H1 (cell line): Measurements from ENCODE around the gene ZNF777. TPM values are rescaled to one million over a fixed set of nuclear protein-coding genes. Genes with fewer than 3 reads are reported as not detected.

Experiments used
- CTCF ChIA-PET: fragments of 300-600 bp; sonication (Branson Sonifier 250); formaldehyde crosslinking; loops from one replicate; lab custom pipeline; 2021; ENCODE audit not compliant: partially characterized antibody; lab: Charles Lee
- POLR2A ChIA-PET: fragments of 300-600 bp; sonication (Branson Sonifier 250); formaldehyde crosslinking; loops from one replicate; lab custom pipeline; 2021; ENCODE audit warnings: inconsistent platforms; ENCODE audit not compliant: partially characterized antibody; lab: Charles Lee
- DNase-seq, 2 experiments: peaks; one replicate each; pipeline versions ENCODE4 v3.0.0 to v3.0.0-alpha.2; 2010 to 2022; ENCODE audit warnings: low spot score in 2 of 2, low read depth in 1 of 2, mixed read lengths in 1 of 2
- FAIRE-seq: peaks from 2 replicates; lab custom pipeline; 2011; peaks lifted over from hg19 to GRCh38; lab: Jason Lieb, UNC
- H2AFZ ChIP-seq: 2 replicates; pipeline ENCODE4 v1.8.1; 2012; ENCODE audit warnings: low read length, inconsistent platforms
- H2AK5ac ChIP-seq: 2 replicates; pipeline ENCODE4 v1.6.1; 2013; ENCODE audit warnings: low read depth, low read length
- H2BK120ac ChIP-seq: replicated peaks from 2 replicates; pipeline ENCODE3; 2013; ENCODE audit warnings: low read depth, low read length, inconsistent platforms
- H2BK12ac ChIP-seq: 2 replicates; pipeline ENCODE4 v1.6.1; 2013; ENCODE audit warnings: low read depth, low read length
- H2BK15ac ChIP-seq: 2 replicates; pipeline ENCODE4 v1.6.1; 2013; ENCODE audit warnings: low read length
- H2BK20ac ChIP-seq: 2 replicates; pipeline ENCODE4 v1.6.1; 2013; ENCODE audit warnings: low read length
- H2BK5ac ChIP-seq: 2 replicates; pipeline ENCODE4 v1.6.1; 2013; ENCODE audit warnings: low read depth, low read length
- H3K14ac ChIP-seq: 2 replicates; pipeline ENCODE4 v1.6.1; 2013; ENCODE audit warnings: inconsistent platforms; ENCODE audit not compliant: insufficient read length
- H3K18ac ChIP-seq: 2 replicates; pipeline ENCODE4 v1.6.1; 2013; ENCODE audit warnings: low read length; ENCODE audit errors: extremely low read depth
- H3K23ac ChIP-seq: 2 replicates; pipeline ENCODE4 v1.6.1; 2013; ENCODE audit warnings: inconsistent platforms; ENCODE audit not compliant: insufficient read length
- H3K23me2 ChIP-seq: 2 replicates; pipeline ENCODE4 v1.6.1; 2013; ENCODE audit warnings: low read depth, low read length
- H3K27ac ChIP-seq: 2 replicates; pipeline ENCODE4 v1.6.1; 2011; ENCODE audit warnings: low read depth, low read length, inconsistent platforms
- H3K27me3 ChIP-seq, 4 experiments: replicated peaks in 1 of 4; 1 replicate in 1 of 4; 2 replicates in 3 of 4; pipeline versions ENCODE4 v1.6.1 to v1.8.1; 2011 to 2013; ENCODE audit warnings: low read length in 3 of 4, mild to moderate bottlenecking in 3 of 4, inconsistent platforms in 2 of 4, mixed read lengths in 2 of 4, moderate library complexity in 1 of 4; ENCODE audit not compliant: control insufficient read depth in 3 of 4, insufficient read depth in 3 of 4; ENCODE audit errors: extremely low read depth in 1 of 4
- H3K36me3 ChIP-seq, 4 experiments: 2 replicates each; pipeline versions ENCODE4 v1.6.1 to v1.8.1; 2011 to 2013; ENCODE audit warnings: mild to moderate bottlenecking in 4 of 4, low read length in 3 of 4, moderate library complexity in 2 of 4, control low read depth in 1 of 4, inconsistent platforms in 1 of 4; ENCODE audit not compliant: insufficient read depth in 4 of 4, control insufficient read depth in 2 of 4
- H3K4ac ChIP-seq: replicated peaks from 2 replicates; pipeline ENCODE3; 2013; ENCODE audit warnings: low read length, low read depth, mixed read lengths, inconsistent platforms; ENCODE audit not compliant: insufficient read length
- H3K4me1 ChIP-seq, 4 experiments: replicated peaks in 1 of 4; 1 replicate in 1 of 4; 2 replicates in 3 of 4; pipeline versions ENCODE4 v1.6.1 to v1.8.1; 2011 to 2013; ENCODE audit warnings: low read length in 3 of 4, inconsistent platforms in 2 of 4, mixed read lengths in 1 of 4; ENCODE audit not compliant: insufficient read depth in 4 of 4, control insufficient read depth in 3 of 4
- H3K4me2 ChIP-seq, 2 experiments: 2 replicates each; pipeline versions ENCODE4 v1.6.1 to v1.8.1; 2011 to 2013; ENCODE audit warnings: low read depth in 2 of 2, low read length in 2 of 2, control low read depth in 1 of 2, inconsistent platforms in 1 of 2, mild to moderate bottlenecking in 1 of 2; ENCODE audit not compliant: insufficient read depth in 1 of 2
- H3K4me3 ChIP-seq, 4 experiments: fragments of 200-600, 300-600 bp in 1 of 4; sonication (generic), shearing (Covaris generic), sonication (Bioruptor Twin) in 1 of 4; 2 replicates each; pipeline versions ENCODE4 v1.5.1 to v1.8.1; 2011 to 2016; ENCODE audit warnings: low read length in 4 of 4, low read depth in 3 of 4, control low read depth in 2 of 4, inconsistent platforms in 2 of 4, mild to moderate bottlenecking in 2 of 4, mixed read lengths in 1 of 4, moderate library complexity in 1 of 4; ENCODE audit not compliant: insufficient read depth in 2 of 4; ENCODE audit errors: extremely low read depth in 1 of 4
- H3K56ac ChIP-seq: replicated peaks from 2 replicates; pipeline ENCODE3; 2013; ENCODE audit warnings: low read depth, mild to moderate bottlenecking, mixed read lengths, low read length, inconsistent platforms; ENCODE audit not compliant: insufficient read length
- H3K79me1 ChIP-seq: 2 replicates; pipeline ENCODE4 v1.6.1; 2013; ENCODE audit warnings: low read depth, low read length, control low read depth
- H3K79me2 ChIP-seq, 2 experiments: 2 replicates each; pipeline versions ENCODE4 v1.6.1 to v1.8.1; 2012 to 2013; ENCODE audit warnings: low read length in 2 of 2, mild to moderate bottlenecking in 2 of 2, inconsistent platforms in 1 of 2; ENCODE audit not compliant: insufficient read depth in 2 of 2, control insufficient read depth in 1 of 2
- H3K9ac ChIP-seq, 4 experiments: replicated peaks in 1 of 4; 1 replicate in 1 of 4; 2 replicates in 3 of 4; pipeline versions ENCODE4 v1.6.1 to v1.8.1; 2011 to 2013; ENCODE audit warnings: low read depth in 3 of 4, low read length in 3 of 4, control low read depth in 2 of 4, mild to moderate bottlenecking in 2 of 4, moderate library complexity in 2 of 4, inconsistent platforms in 1 of 4; ENCODE audit errors: extremely low read depth in 1 of 4
- H3K9me3 ChIP-seq, 2 experiments: 2 replicates each; pipeline versions ENCODE4 v1.6.1 to v1.8.1; 2012 to 2013; ENCODE audit warnings: mild to moderate bottlenecking in 2 of 2, moderate library complexity in 2 of 2, control low read depth in 1 of 2, inconsistent platforms in 1 of 2, low read depth in 1 of 2, low read length in 1 of 2, mixed read lengths in 1 of 2; ENCODE audit not compliant: insufficient read depth in 2 of 2
- H4K20me1 ChIP-seq, 2 experiments: replicated peaks in 1 of 2; 2 replicates each; pipeline versions ENCODE3 to v1.8.1; 2011 to 2013; ENCODE audit warnings: inconsistent platforms in 2 of 2, low read length in 2 of 2, mild to moderate bottlenecking in 1 of 2; ENCODE audit not compliant: insufficient read depth in 2 of 2, control insufficient read depth in 1 of 2
- H4K5ac ChIP-seq: 2 replicates; pipeline ENCODE4 v1.6.1; 2013; ENCODE audit warnings: low read length, low read depth, mixed read lengths, inconsistent platforms; ENCODE audit not compliant: insufficient read length
- H4K8ac ChIP-seq: 2 replicates; pipeline ENCODE4 v1.8.0; 2013; ENCODE audit warnings: mild to moderate bottlenecking, moderate library complexity, low read length, inconsistent platforms; ENCODE audit not compliant: insufficient read depth; ENCODE audit errors: extremely low read depth
- H4K91ac ChIP-seq: replicated peaks from 2 replicates; pipeline ENCODE3; 2013; ENCODE audit warnings: low read length, mixed read lengths, inconsistent platforms; ENCODE audit not compliant: insufficient read length
- CTCF ChIP-seq, 3 experiments: IDR thresholded peaks; 1 replicate in 2 of 3; 2 replicates in 1 of 3; pipeline versions ENCODE4 v1.5.1 to v1.6.1; 2011; ENCODE audit warnings: low read length in 3 of 3, mild to moderate bottlenecking in 3 of 3, inconsistent platforms in 2 of 3, low read depth in 1 of 3, moderate library complexity in 1 of 3; ENCODE audit not compliant: insufficient read depth in 1 of 3; ENCODE audit errors: control extremely low read depth in 1 of 3
- NANOG ChIP-seq: IDR thresholded peaks from 2 replicates; pipeline ENCODE4 v1.6.1; 2011; ENCODE audit warnings: low read length, low read depth, mild to moderate bottlenecking, inconsistent platforms; ENCODE audit not compliant: insufficient read depth, poor library complexity, severe bottlenecking
- RAD21 ChIP-seq, 2 experiments: IDR thresholded peaks in 1 of 2; conservative IDR thresholded peaks in 1 of 2; 2 replicates each; pipeline ENCODE4 v1.6.1; 2011; ENCODE audit warnings: low read depth in 2 of 2, low read length in 2 of 2, improper control_type of control experiment in 1 of 2, inconsistent platforms in 1 of 2, mild to moderate bottlenecking in 1 of 2, moderate library complexity in 1 of 2
- WGBS, 2 experiments: shearing (Covaris generic) in 1 of 2; methylation state at CpG; one replicate each; pipeline versions ENCODE4 v1.1.6 to v1.1.7; 2013 to 2015; ENCODE audit warnings: low lambda C conversion rate in 2 of 2, mixed read lengths in 2 of 2, inconsistent platforms in 1 of 2, low coverage in 1 of 2, missing lambda C conversion rate in 1 of 2; ENCODE audit not compliant: insufficient replicate concordance in 2 of 2, insufficient coverage in 1 of 2, insufficient read length in 1 of 2; ENCODE audit errors: extremely low coverage in 1 of 2, missing lambda C conversion rate in 1 of 2; 5-methylcytosine and 5-hydroxymethylcytosine counted together
- polyA plus RNA-seq, 7 experiments: library from polyadenylated mRNA; depleted of rRNA in 3 of 7; stranded (reverse) in 5 of 7; unstranded in 2 of 7; fragments of >200 nt in 5 of 7; fragments of 200-250 nt in 2 of 7; gene quantifications; 1 replicate in 5 of 7; 2 replicates in 1 of 7; 4 replicates in 1 of 7; pipeline versions ENCODE4 v1.2.1 to v1.2.3, GENCODE V29; 2011 to 2013; ENCODE audit warnings: missing spikeins in 2 of 7, mixed read lengths in 2 of 7
- total RNA-seq: library from RNA; stranded (reverse); fragmentation: NEBNext Ultra II Directional; extraction: Animal tissue kit (Norgen Biotek cat#: 25700); gene quantifications from 2 replicates; pipeline ENCODE4 v1.2.1, GENCODE V29; 2021

The ZNF777 gene
- total and polyA plus RNA-seq, 2 of the 8 experiments (the other 6 are each of a cell fraction or from before 2014, with no cell fraction given) = 8.0 to 10.1 TPM

DNA sequence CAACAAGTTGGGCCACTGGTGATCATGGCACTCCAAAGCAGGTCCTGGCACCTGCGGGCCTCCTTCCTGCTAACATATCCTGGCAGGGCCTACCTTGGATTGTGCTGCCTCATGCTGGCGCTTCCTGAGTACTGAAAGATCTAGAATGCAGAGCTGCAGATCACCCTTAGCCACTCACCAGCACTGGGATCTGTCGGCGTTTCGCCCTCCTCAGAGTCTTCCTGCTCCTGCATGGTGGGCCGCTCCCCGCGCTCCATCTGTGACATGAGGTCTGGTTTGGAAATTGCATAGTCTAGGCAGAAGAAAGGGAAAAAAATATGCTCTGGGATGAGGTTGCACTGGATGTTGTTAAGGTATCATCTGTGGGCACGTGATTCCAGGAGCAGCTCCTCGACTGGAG is 10.0 kb downstream of the ZNF777 start:
- Histone ChIP-seq H2BK5ac (no peak overlapping the region), H2AFZ (no peak overlapping the region), H3K23me2 (no peaks in the 10 kb centered on the region; the same call in 1 of the 2 replicates), H3K56ac (no peak overlapping the region), H3K18ac (no peak overlapping the region), H3K4me3 (no peak overlapping the region), H3K9ac (no peak overlapping the region), H3K79me2 (no peaks in the 10 kb centered on the region), H3K4ac (no peak overlapping the region), H3K79me1 (no peaks in the 10 kb centered on the region), H3K9me3 (no peaks in the 10 kb centered on the region), H2AK5ac (no peak overlapping the region), H2BK20ac (no peak overlapping the region), H2BK12ac (no peak overlapping the region), H3K4me2 (no peak overlapping the region), H3K27ac (no peak overlapping the region), H4K20me1 (peaks cover 2% of the 10 kb centered on the region in 2 experiments), H3K4me1 (no peaks in the 10 kb centered on the region), H2BK15ac (no peak overlapping the region), H3K14ac (no peak overlapping the region), H3K27me3 (no peaks in the 10 kb centered on the region), H4K91ac (no peak overlapping the region), H4K5ac (no peak overlapping the region), H3K36me3 (peaks cover 0 to 30% (median 18%) of the 10 kb centered on the region in 4 experiments; a peak in 6 of 8 replicates), H3K23ac (no peak overlapping the region), H2BK120ac (no peak overlapping the region), H4K8ac (no peak overlapping the region)
- no peak for TF ChIP-seq NANOG
- TF ChIP-seq CTCF (IDR thresholded peaks at IDR 0.05; ENCODE audit: control extremely low read depth in 1 of 3, insufficient read depth in 1 of 3, low read depth in 1 of 3, low read length in 3 of 3) = peak in 1 of 3 experiments; percentile 7; a peak in 1 of 4 replicates
- TF ChIP-seq RAD21 (IDR thresholded peaks at IDR 0.05 in 1 of 2, conservative IDR thresholded peaks at IDR 0.05 in 1 of 2; ENCODE audit: low read depth in 2 of 2, low read length in 2 of 2) = peak; percentile 15 to 26; a peak in 1 of 4 replicates
- WGBS, 2 experiments = 89% methylated on average over 10 of the region's 10 CpGs; no CpG with 5 or more reads in 1 of the 2 experiments
- ChIA-PET CTCF (interaction anchor here (0.9 to 1.2 kb wide), 5 partner anchors 9 to 155 kb away, joined by 3 to 4 read pairs (median 3); no protein-coding TSS in a partner anchor), POLR2A (no interaction called here)
- DNase-seq = no peak
- no peak for FAIRE-seq
